IMR-90 (cell line): ENCODE data around the gene FUT7. TPM values are rescaled to one million over a fixed set of nuclear protein-coding genes. Genes with fewer than 3 reads are reported as not detected.

Source experiments
- ATAC-seq: fragments of 200-7000 bp; cut with Tn5 transposase; 2 replicates; pipeline ENCODE4 v1.9.1; 2020; ENCODE audit warnings: low read depth, mild to moderate bottlenecking, moderate library complexity
- BruUV-seq: library from RNA; stranded (reverse); fragments of 400-500 nt; replicated peaks from 2 replicates; lab custom pipeline; 2021; lab: Mats Ljungman, UMichigan
- CTCF ChIA-PET: fragments of 300-600 bp; formaldehyde crosslinking; extraction: SDS; loops from one replicate; lab custom pipeline; 2021; ENCODE audit warnings: antibody characterized with exemption; lab: Yijun Ruan, JAX
- POLR2A ChIA-PET: fragments of 300-600 bp; sonication (Branson Sonifier 250); formaldehyde crosslinking; loops from one replicate; lab custom pipeline; 2022; ENCODE audit warnings: antibody characterized with exemption; ENCODE audit not compliant: unreplicated experiment; lab: Charles Lee
- DNase-seq: peaks from one replicate; pipeline ENCODE4 v3.0.0; 2013
- H2AFZ ChIP-seq: replicated peaks from 2 replicates; pipeline ENCODE3; 2013; ENCODE audit warnings: low read length, mild to moderate bottlenecking; ENCODE audit not compliant: poor library complexity
- H2AK5ac ChIP-seq: 2 replicates; pipeline ENCODE4 v1.6.1; 2013; ENCODE audit warnings: low read depth, low read length, inconsistent platforms
- H2AK9ac ChIP-seq: replicated peaks from 2 replicates; pipeline ENCODE3; 2013; ENCODE audit warnings: mild to moderate bottlenecking, low read depth, low read length, moderate library complexity; ENCODE audit not compliant: poor library complexity
- H2BK120ac ChIP-seq: 2 replicates; pipeline ENCODE4 v1.6.1; 2013; ENCODE audit warnings: low read depth, low read length, inconsistent platforms
- H2BK15ac ChIP-seq: 3 replicates; pipeline ENCODE4 v1.6.1; 2013; ENCODE audit warnings: low read depth, low read length, inconsistent platforms
- H2BK20ac ChIP-seq: 2 replicates; pipeline ENCODE4 v1.6.1; 2013; ENCODE audit warnings: low read depth, mild to moderate bottlenecking, inconsistent platforms, low read length, moderate library complexity
- H2BK5ac ChIP-seq: 2 replicates; pipeline ENCODE4 v1.6.1; 2013; ENCODE audit warnings: mild to moderate bottlenecking, low read depth, low read length, inconsistent platforms; ENCODE audit not compliant: poor library complexity, severe bottlenecking
- H3K14ac ChIP-seq: replicated peaks from 2 replicates; pipeline ENCODE4 v1.6.1; 2013; ENCODE audit warnings: low read depth, low read length, inconsistent platforms
- H3K18ac ChIP-seq: 2 replicates; pipeline ENCODE4 v1.6.1; 2013; ENCODE audit warnings: low read depth, low read length, control low read depth
- H3K23ac ChIP-seq: 2 replicates; pipeline ENCODE4 v1.6.1; 2013; ENCODE audit warnings: low read depth, low read length, inconsistent platforms
- H3K27ac ChIP-seq: 2 replicates; pipeline ENCODE4 v1.5.1; 2013; ENCODE audit warnings: mild to moderate bottlenecking, control low read depth, low read length; ENCODE audit not compliant: insufficient read depth
- H3K27me3 ChIP-seq: 2 replicates; pipeline ENCODE4 v1.6.1; 2013; ENCODE audit warnings: low read length; ENCODE audit not compliant: control insufficient read depth, insufficient read depth
- H3K36me3 ChIP-seq: 2 replicates; pipeline ENCODE4 v1.6.1; 2013; ENCODE audit warnings: low read length, mixed read lengths; ENCODE audit not compliant: control insufficient read depth, insufficient read depth
- H3K4ac ChIP-seq: 2 replicates; pipeline ENCODE4 v1.6.1; 2013; ENCODE audit warnings: low read depth, low read length, inconsistent platforms
- H3K4me1 ChIP-seq: 2 replicates; pipeline ENCODE4 v1.6.1; 2013; ENCODE audit warnings: low read length, mixed read lengths; ENCODE audit not compliant: control insufficient read depth, insufficient read depth
- H3K4me2 ChIP-seq: 2 replicates; pipeline ENCODE4 v1.6.1; 2013; ENCODE audit warnings: low read depth, mild to moderate bottlenecking, control low read depth, low read length, moderate library complexity
- H3K4me3 ChIP-seq: 2 replicates; pipeline ENCODE4 v1.5.1; 2013; ENCODE audit warnings: low read depth, mild to moderate bottlenecking, control low read depth, low read length, moderate library complexity; ENCODE audit not compliant: insufficient read depth
- H3K56ac ChIP-seq: 2 replicates; pipeline ENCODE4 v1.6.1; 2013; ENCODE audit warnings: low read length, inconsistent platforms; ENCODE audit not compliant: insufficient read depth; ENCODE audit errors: extremely low read depth
- H3K79me1 ChIP-seq, 2 experiments: 2 replicates each; pipeline ENCODE4 v1.6.1; 2013; ENCODE audit warnings: low read length in 2 of 2, inconsistent platforms in 1 of 2, low read depth in 1 of 2
- H3K9ac ChIP-seq: 2 replicates; pipeline ENCODE4 v1.6.1; 2013; ENCODE audit warnings: low read depth, low read length, control low read depth
- H3K9me1 ChIP-seq: 2 replicates; pipeline ENCODE4 v1.6.1; 2013; ENCODE audit warnings: low read length, inconsistent platforms; ENCODE audit not compliant: insufficient read depth
- H3K9me3 ChIP-seq: 2 replicates; pipeline ENCODE4 v1.6.1; 2013; ENCODE audit warnings: low read length; ENCODE audit not compliant: control insufficient read depth, insufficient read depth
- H4K20me1 ChIP-seq: 2 replicates; pipeline ENCODE4 v1.6.1; 2013; ENCODE audit warnings: low read length, inconsistent platforms; ENCODE audit not compliant: insufficient read depth
- H4K5ac ChIP-seq: 2 replicates; pipeline ENCODE4 v1.6.1; 2013; ENCODE audit warnings: mild to moderate bottlenecking, low read depth, low read length, control low read depth
- H4K8ac ChIP-seq, 2 experiments: 2 replicates each; pipeline ENCODE4 v1.6.1; 2013; ENCODE audit warnings: low read depth in 2 of 2, low read length in 2 of 2, control low read depth in 1 of 2, inconsistent platforms in 1 of 2
- H4K91ac ChIP-seq: 2 replicates; pipeline ENCODE4 v1.6.1; 2013; ENCODE audit warnings: low read depth, low read length, inconsistent platforms; ENCODE audit not compliant: insufficient read depth
- BHLHE40 ChIP-seq: fragments of 150-350 bp; IDR thresholded peaks from 2 replicates; pipeline ENCODE4 v1.6.1; 2016; ENCODE audit warnings: mild to moderate bottlenecking, low read depth, low read length
- CEBPB ChIP-seq: IDR thresholded peaks from 2 replicates; pipeline ENCODE4 v1.6.1; 2012; ENCODE audit warnings: low read depth, low read length, improper control_type of control experiment
- CHD1 ChIP-seq: IDR thresholded peaks from 2 replicates; pipeline ENCODE4 v1.6.1; 2012; ENCODE audit warnings: low read depth, low read length, improper control_type of control experiment
- CTCF ChIP-seq: conservative IDR thresholded peaks from 2 replicates; pipeline ENCODE4 v1.5.1; 2012; ENCODE audit warnings: mild to moderate bottlenecking, low read depth, low read length, improper control_type of control experiment
- ELK1 ChIP-seq: fragments of 150-350 bp; IDR thresholded peaks from 2 replicates; pipeline ENCODE4 v1.6.1; 2016; ENCODE audit warnings: low read depth, mild to moderate bottlenecking, low read length, moderate library complexity, borderline replicate concordance
- FOS ChIP-seq: fragments of 150-350 bp; IDR thresholded peaks from 2 replicates; pipeline ENCODE4 v1.6.1; 2016; ENCODE audit warnings: low read depth, low read length
- MAFK ChIP-seq: IDR thresholded peaks from 2 replicates; pipeline ENCODE4 v1.6.1; 2012; ENCODE audit warnings: low read depth, low read length, improper control_type of control experiment
- MAZ ChIP-seq: IDR thresholded peaks from 2 replicates; pipeline ENCODE4 v1.6.1; 2012; ENCODE audit warnings: low read depth, mild to moderate bottlenecking, low read length, improper control_type of control experiment, moderate library complexity, borderline replicate concordance
- MXI1 ChIP-seq: IDR thresholded peaks from 2 replicates; pipeline ENCODE4 v1.6.1; 2012; ENCODE audit warnings: low read depth, mild to moderate bottlenecking, low read length, moderate library complexity, borderline replicate concordance
- NFE2L2 ChIP-seq: fragments of 150-350 bp; IDR thresholded peaks from 2 replicates; pipeline ENCODE4 v1.6.1; 2016; ENCODE audit warnings: low read depth, mild to moderate bottlenecking, low read length
- POLR2A ChIP-seq: IDR thresholded peaks from 2 replicates; pipeline ENCODE4 v1.6.1; 2012; ENCODE audit warnings: mild to moderate bottlenecking, low read depth, low read length
- RAD21 ChIP-seq: IDR thresholded peaks from 2 replicates; pipeline ENCODE4 v1.6.1; 2012; ENCODE audit warnings: low read length, improper control_type of control experiment
- RCOR1 ChIP-seq: IDR thresholded peaks from 2 replicates; pipeline ENCODE4 v1.6.1; 2012; ENCODE audit warnings: mild to moderate bottlenecking, low read length, improper control_type of control experiment; ENCODE audit not compliant: insufficient replicate concordance
- RFX5 ChIP-seq: IDR thresholded peaks from 2 replicates; pipeline ENCODE4 v1.8.0; 2012; ENCODE audit warnings: low read depth, mild to moderate bottlenecking, low read length, moderate library complexity
- SMC3 ChIP-seq: fragments of 150-350 bp; IDR thresholded peaks from 2 replicates; pipeline ENCODE4 v1.6.1; 2016; ENCODE audit warnings: low read depth, mild to moderate bottlenecking, antibody characterized with exemption, low read length, moderate library complexity
- USF2 ChIP-seq: fragments of 150-350 bp; IDR thresholded peaks from 2 replicates; pipeline ENCODE4 v1.6.1; 2017; ENCODE audit warnings: mild to moderate bottlenecking, antibody characterized with exemption, low read length, low read depth
- WGBS, 2 experiments: methylation state at CpG; one replicate each; pipeline versions ENCODE4 v1.1.5 to v1.1.7; 2013; ENCODE audit warnings: missing lambda C conversion rate in 2 of 2; ENCODE audit not compliant: insufficient read length in 1 of 2; ENCODE audit errors: extremely low coverage in 2 of 2; 5-methylcytosine and 5-hydroxymethylcytosine counted together
- dilution Hi-C: fragments of 300-500 bp; cut with HindIII; formaldehyde crosslinking; loops from one replicate; pipeline ENCODE4 v1.14.3; 2018; ENCODE audit warnings: low sequenced_read_pairs; ENCODE audit not compliant: unreplicated experiment
- in situ Hi-C: fragments of 300-500 bp; cut with MboI; formaldehyde crosslinking; loops from 3 replicates; pipeline ENCODE4 v1.14.3; 2019; ENCODE audit warnings: low sequenced_read_pairs, inconsistent platforms, mixed read lengths
- intact Hi-C: fragments of 100-400 bp; cut with micrococcal nuclease; formaldehyde crosslinking; loops from 2 replicates; pipeline ENCODE4 v1.10.0; 2022
- polyA plus RNA-seq, 3 experiments: library from polyadenylated mRNA; depleted of rRNA; stranded (reverse); fragments of >200 nt; gene quantifications; 2 replicates each; pipeline ENCODE4 v1.2.3, GENCODE V29; 2012; ENCODE audit warnings: low replicate concordance in 1 of 3
- total RNA-seq: library from RNA; depleted of rRNA; stranded (reverse); fragments of >200 nt; gene quantifications from 2 replicates; pipeline ENCODE4 v1.2.3, GENCODE V29; 2012

The FUT7 gene
- total and polyA plus RNA-seq, 2 of the 4 experiments (the other 2 are of a cell fraction): not detected

GRCh38 chr9:137058521-137059234, 26.8 kb upstream of the FUT7 start:
- H4K5ac ChIP-seq: no peak overlapping the region
- H4K91ac ChIP-seq: no peak overlapping the region
- ATAC-seq (no peak), DNase-seq (no peak)
- no peak overlapping the region for H3K4me2 ChIP-seq
- POLR2A ChIA-PET: no interaction called here
- H3K4ac ChIP-seq: no peak overlapping the region
- H3K27me3 ChIP-seq: peaks cover 27% of the 10 kb centered on the region
- no TSS peak for BruUV-seq
- H2AK9ac ChIP-seq: no peak overlapping the region
- H3K9me3 ChIP-seq: no peaks in the 10 kb centered on the region
- no peak overlapping the region for H2BK15ac ChIP-seq
- no peak overlapping the region for H2BK20ac ChIP-seq
- peaks cover 3% of the 10 kb centered on the region; the same call in 1 of the 2 replicates for H3K4me1 ChIP-seq
- TF ChIP-seq USF2: no peak
- no peak for TF ChIP-seq POLR2A
- TF ChIP-seq CEBPB: no peak
- no peak for TF ChIP-seq CTCF
- TF ChIP-seq MAFK: no peak
- no peak for TF ChIP-seq NFE2L2
- TF ChIP-seq RCOR1: no peak
- no peak for TF ChIP-seq CHD1
- no peak for TF ChIP-seq FOS
- no peak for TF ChIP-seq RAD21
- no peak for TF ChIP-seq BHLHE40
- no peak for TF ChIP-seq ELK1
- no peak for TF ChIP-seq SMC3
- no peak for TF ChIP-seq MAZ
- TF ChIP-seq RFX5: no peak
- TF ChIP-seq MXI1: no peak
- intact Hi-C loops (no loop called here), in situ Hi-C loops (no loop called here), dilution Hi-C loops (no loop called here)
- 79% methylated on average over 6 of the region's 9 CpGs; no CpG with 5 or more reads in 1 of the 2 experiments for WGBS, 2 experiments
- H4K8ac ChIP-seq: no peak overlapping the region
- H2BK5ac ChIP-seq: no peak overlapping the region
- no peaks in the 10 kb centered on the region for H4K20me1 ChIP-seq
- H3K18ac ChIP-seq: no peak overlapping the region
- no peak overlapping the region for H3K27ac ChIP-seq
- H2AK5ac ChIP-seq: no peak overlapping the region
- H3K36me3 ChIP-seq: no peaks in the 10 kb centered on the region
- H3K56ac ChIP-seq: no peak overlapping the region
- H3K79me1 ChIP-seq: no peaks in the 10 kb centered on the region
- H3K14ac ChIP-seq: no peak overlapping the region
- H3K23ac ChIP-seq: no peak overlapping the region
- CTCF ChIA-PET: interaction anchor here (1.1 to 1.2 kb wide), 2 partner anchors 12 to 28 kb away, joined by 3 to 4 read pairs; partner anchors contain the start of genes MAN1B1 and NPDC1
- H2AFZ ChIP-seq: no peak overlapping the region
- H3K4me3 ChIP-seq: no peak overlapping the region
- no peak overlapping the region for H3K9ac ChIP-seq
- H2BK120ac ChIP-seq: no peak overlapping the region
- no peaks in the 10 kb centered on the region for H3K9me1 ChIP-seq
